GM12891 (cell line): ENCODE results near the gene KLHL6.

ENCODE experiments used
- POLR2A ChIP-seq: IDR thresholded peaks from 2 replicates; pipeline ENCODE4 v1.6.1; 2011; ENCODE audit warnings: low read depth, low read length, control low read depth
- POLR2AphosphoS5 ChIP-seq: IDR thresholded peaks from 2 replicates; pipeline ENCODE4 v1.6.1; 2011; ENCODE audit warnings: low read depth, low read length, control low read depth
- POU2F2 ChIP-seq: IDR thresholded peaks from 2 replicates; pipeline ENCODE4 v1.6.1; 2011; ENCODE audit warnings: low read depth, mild to moderate bottlenecking, control low read depth, low read length, moderate library complexity
- SPI1 ChIP-seq: IDR thresholded peaks from 2 replicates; pipeline ENCODE4 v1.6.1; 2011; ENCODE audit warnings: low read depth, low read length, control low read depth
- TAF1 ChIP-seq: IDR thresholded peaks from 2 replicates; pipeline ENCODE4 v1.6.1; 2011; ENCODE audit warnings: low read depth, low read length, control low read depth

GRCh38 chr3:183442994-183443393 is 112.5 kb downstream of the KLHL6 start:
- TF ChIP-seq TAF1 (no peak), POLR2AphosphoS5 (no peak), POLR2A (no peak), POU2F2 (no peak), SPI1 (no peak)
